Measurements from ENCODE around the gene PTGDR. TPM values are rescaled to one million over a fixed set of nuclear protein-coding genes. Genes with fewer than 3 reads are reported as not detected.

PTGDR gene
- total and polyA plus RNA-seq, 2 of the 8 experiments (the other 6 are each of a cell fraction or from before 2014, with no cell fraction given), result 0.22 to 0.83 TPM

DNA sequence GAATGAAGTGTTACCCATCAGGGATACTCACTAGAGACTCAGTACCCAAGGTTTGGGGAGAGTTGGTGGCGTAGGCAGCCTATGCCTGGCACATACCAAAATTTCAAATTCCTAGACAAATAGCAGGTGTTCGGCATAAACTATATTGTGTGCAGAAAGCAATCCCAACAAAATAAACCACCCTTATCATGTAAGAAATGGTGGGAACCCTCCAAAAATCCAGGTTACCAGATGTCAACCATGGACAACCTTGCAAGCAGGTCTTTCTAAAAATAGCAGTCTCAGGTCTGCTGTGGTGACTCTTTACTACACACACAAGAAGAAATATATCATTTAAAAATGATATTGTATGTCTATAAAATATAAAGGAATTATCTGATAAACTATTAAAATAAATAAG is 28.9 kb downstream of the PTGDR start:
- no peak overlapping the region for H2AFZ ChIP-seq (ENCODE audit: low read length)
- no peaks in the 10 kb centered on the region for H3K79me1 ChIP-seq (ENCODE audit: low read depth, low read length)
- no peaks in the 10 kb centered on the region for H3K4me1 ChIP-seq (replicated peaks in 1 of 4; ENCODE audit: control insufficient read depth in 3 of 4, insufficient read depth in 4 of 4, low read length in 3 of 4)
- no peak overlapping the region for H3K27ac ChIP-seq (ENCODE audit: low read depth, low read length)
- no peak overlapping the region for H2BK15ac ChIP-seq (ENCODE audit: low read length)
- no peak overlapping the region for H3K4me3 ChIP-seq (ENCODE audit: extremely low read depth in 1 of 4, insufficient read depth in 2 of 4, low read depth in 3 of 4, low read length in 4 of 4)
- no peak overlapping the region for H2AK5ac ChIP-seq (ENCODE audit: low read depth, low read length)
- TF ChIP-seq RFX5 (IDR thresholded peaks at IDR 0.05; ENCODE audit: borderline replicate concordance, low read depth, low read length), result no peak
- TF ChIP-seq FOSL1 (IDR thresholded peaks at IDR 0.05; ENCODE audit: insufficient read depth, low read depth, low read length), result no peak
- TF ChIP-seq POU5F1 (IDR thresholded peaks at IDR 0.05; ENCODE audit: low read depth, low read length), result no peak
- TF ChIP-seq JUND (IDR thresholded peaks at IDR 0.05; ENCODE audit: low read length), result no peak
- TF ChIP-seq TAF1 (IDR thresholded peaks at IDR 0.05; ENCODE audit: low read depth, low read length), result no peak
- TF ChIP-seq SP2 (IDR thresholded peaks at IDR 0.05; ENCODE audit: low read length), result no peak
- no peak for TF ChIP-seq ZNF274 (IDR thresholded peaks at IDR 0.05; ENCODE audit: borderline replicate concordance, extremely low read depth, low read length)
- TF ChIP-seq RXRA (IDR thresholded peaks at IDR 0.05; ENCODE audit: insufficient read depth, low read depth, low read length), result no peak
- no peak for TF ChIP-seq SP1 (IDR thresholded peaks at IDR 0.05; ENCODE audit: low read depth, low read length)
- TF ChIP-seq PHF8 (conservative IDR thresholded peaks at IDR 0.05; ENCODE audit: low read depth, low read length), result no peak
- TF ChIP-seq CHD1 (IDR thresholded peaks at IDR 0.05; ENCODE audit: low read depth, low read length), result no peak
- TF ChIP-seq HDAC2 (IDR thresholded peaks at IDR 0.05; ENCODE audit: borderline replicate concordance in 1 of 2, low read depth in 2 of 2, low read length in 2 of 2), result no peak
- no peak for TF ChIP-seq CBX5 (IDR thresholded peaks at IDR 0.05; ENCODE audit: low read depth, low read length)
- H3K18ac ChIP-seq (ENCODE audit: extremely low read depth, low read length), result no peak overlapping the region
- no peak overlapping the region for H3K4me2 ChIP-seq (ENCODE audit: insufficient read depth in 1 of 2, low read depth in 2 of 2, low read length in 2 of 2)
- H3K4ac ChIP-seq (replicated peaks; ENCODE audit: insufficient read length, low read depth, low read length), result no peak overlapping the region
- no peak overlapping the region for H3K56ac ChIP-seq (replicated peaks; ENCODE audit: insufficient read length, low read depth, low read length)
- H2BK5ac ChIP-seq (ENCODE audit: low read depth, low read length), result no peak overlapping the region
- POLR2A ChIA-PET (ENCODE audit: partially characterized antibody), result no interaction called here
- FAIRE-seq (no peak), DNase-seq (ENCODE audit: low read depth in 1 of 2, low spot score in 2 of 2) (no peak)
- H3K23me2 ChIP-seq (ENCODE audit: low read depth, low read length), result no peaks in the 10 kb centered on the region
- H3K9me3 ChIP-seq (ENCODE audit: insufficient read depth in 2 of 2, low read depth in 1 of 2, low read length in 1 of 2), result no peaks in the 10 kb centered on the region
- H4K91ac ChIP-seq (replicated peaks; ENCODE audit: insufficient read length, low read length), result no peak overlapping the region
- no peak overlapping the region for H4K5ac ChIP-seq (ENCODE audit: insufficient read length, low read depth, low read length)
- H3K9ac ChIP-seq (replicated peaks in 1 of 4; ENCODE audit: extremely low read depth in 1 of 4, low read depth in 3 of 4, low read length in 3 of 4), result no peak overlapping the region
- H3K14ac ChIP-seq (ENCODE audit: insufficient read length), result no peak overlapping the region
- no peak overlapping the region for H3K23ac ChIP-seq (ENCODE audit: insufficient read length)
- WGBS, 2 experiments (ENCODE audit: extremely low coverage in 1 of 2, insufficient coverage in 1 of 2, insufficient read length in 1 of 2, insufficient replicate concordance in 2 of 2, low coverage in 1 of 2, low lambda C conversion rate in 2 of 2, missing lambda C conversion rate in 1 of 2), result 100% methylated on average over 2 of the region's 2 CpGs; no CpG with 5 or more reads in 1 of the 2 experiments
- H4K20me1 ChIP-seq (replicated peaks in 1 of 2; ENCODE audit: control insufficient read depth in 1 of 2, insufficient read depth in 2 of 2, low read length in 2 of 2), result no peaks in the 10 kb centered on the region
- H3K27me3 ChIP-seq (replicated peaks in 1 of 4; ENCODE audit: control insufficient read depth in 3 of 4, extremely low read depth in 1 of 4, insufficient read depth in 3 of 4, low read length in 3 of 4), result no peaks in the 10 kb centered on the region
- no peak overlapping the region for H2BK12ac ChIP-seq (ENCODE audit: low read depth, low read length)
- CTCF ChIA-PET (ENCODE audit: partially characterized antibody), result no interaction called here
- H3K79me2 ChIP-seq (ENCODE audit: control insufficient read depth in 1 of 2, insufficient read depth in 2 of 2, low read length in 2 of 2), result no peaks in the 10 kb centered on the region
- no peak overlapping the region for H2BK20ac ChIP-seq (ENCODE audit: low read length)
- no peak overlapping the region for H2BK120ac ChIP-seq (replicated peaks; ENCODE audit: low read depth, low read length)
- no peak overlapping the region for H4K8ac ChIP-seq (ENCODE audit: extremely low read depth, insufficient read depth, low read length)
- H3K36me3 ChIP-seq (ENCODE audit: control insufficient read depth in 2 of 4, insufficient read depth in 4 of 4, low read length in 3 of 4), result no peaks in the 10 kb centered on the region

All from H1 (cell line).